Ishikawa (cell line): Measurements from ENCODE around the gene COL27A1.

Source experiments
- CEBPB ChIP-seq: IDR thresholded peaks from 2 replicates; pipeline ENCODE4 v1.6.1; 2012
- CREB1 ChIP-seq: IDR thresholded peaks from 2 replicates; pipeline ENCODE4 v1.6.1; 2012; ENCODE audit warnings: low read depth
- EP300 ChIP-seq: IDR thresholded peaks from 2 replicates; pipeline ENCODE4 v1.6.1; 2012; ENCODE audit warnings: borderline replicate concordance
- NFIC ChIP-seq: IDR thresholded peaks from 2 replicates; pipeline ENCODE4 v1.6.1; 2012
- RAD21 ChIP-seq: IDR thresholded peaks from 2 replicates; pipeline ENCODE4 v1.6.1; 2012; ENCODE audit warnings: low read depth
- TAF1 ChIP-seq: IDR thresholded peaks from 2 replicates; pipeline ENCODE4 v1.6.1; 2012; ENCODE audit warnings: low read depth, mild to moderate bottlenecking
- YY1 ChIP-seq: IDR thresholded peaks from 2 replicates; pipeline ENCODE4 v1.6.1; 2012; ENCODE audit warnings: low read depth
- ZBTB7A ChIP-seq: IDR thresholded peaks from 2 replicates; pipeline ENCODE4 v1.6.1; 2012; ENCODE audit warnings: low read depth
- TF ChIP-seq, protein P1 (sequence below): IDR thresholded peaks from 2 replicates; pipeline ENCODE4 v1.6.1; 2012; ENCODE audit warnings: low read depth, mild to moderate bottlenecking

DNA sequence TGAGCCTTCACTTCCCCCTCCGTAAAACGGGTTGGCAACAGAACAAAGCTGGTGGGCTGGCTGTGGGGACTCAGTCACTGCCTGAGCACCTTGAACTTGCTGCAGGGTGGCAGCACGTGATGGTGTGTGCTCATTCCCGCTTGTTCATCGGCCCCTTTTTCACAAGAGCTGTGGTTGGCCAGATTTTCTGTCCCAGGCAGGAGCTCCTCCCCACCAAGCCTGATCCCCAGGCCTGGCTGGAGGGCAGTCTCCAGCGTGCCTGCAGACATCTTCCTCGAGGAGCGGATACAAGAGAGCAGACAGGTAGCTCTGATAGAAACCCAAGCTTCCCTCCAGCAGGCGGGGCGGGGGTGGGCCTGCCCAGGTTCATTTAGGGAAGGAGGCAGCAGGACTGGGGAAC, 105.7 kb downstream of the COL27A1 start:
- TF ChIP-seq EP300: no peak
- TF ChIP-seq RAD21: no peak
- no peak for TF ChIP-seq CREB1
- no peak for TF ChIP-seq YY1
- TF ChIP-seq TAF1: no peak
- no peak for TF ChIP-seq NFIC
- TF ChIP-seq ZBTB7A: no peak
- no peak for TF ChIP-seq CEBPB
- TF ChIP-seq, protein P1, sequence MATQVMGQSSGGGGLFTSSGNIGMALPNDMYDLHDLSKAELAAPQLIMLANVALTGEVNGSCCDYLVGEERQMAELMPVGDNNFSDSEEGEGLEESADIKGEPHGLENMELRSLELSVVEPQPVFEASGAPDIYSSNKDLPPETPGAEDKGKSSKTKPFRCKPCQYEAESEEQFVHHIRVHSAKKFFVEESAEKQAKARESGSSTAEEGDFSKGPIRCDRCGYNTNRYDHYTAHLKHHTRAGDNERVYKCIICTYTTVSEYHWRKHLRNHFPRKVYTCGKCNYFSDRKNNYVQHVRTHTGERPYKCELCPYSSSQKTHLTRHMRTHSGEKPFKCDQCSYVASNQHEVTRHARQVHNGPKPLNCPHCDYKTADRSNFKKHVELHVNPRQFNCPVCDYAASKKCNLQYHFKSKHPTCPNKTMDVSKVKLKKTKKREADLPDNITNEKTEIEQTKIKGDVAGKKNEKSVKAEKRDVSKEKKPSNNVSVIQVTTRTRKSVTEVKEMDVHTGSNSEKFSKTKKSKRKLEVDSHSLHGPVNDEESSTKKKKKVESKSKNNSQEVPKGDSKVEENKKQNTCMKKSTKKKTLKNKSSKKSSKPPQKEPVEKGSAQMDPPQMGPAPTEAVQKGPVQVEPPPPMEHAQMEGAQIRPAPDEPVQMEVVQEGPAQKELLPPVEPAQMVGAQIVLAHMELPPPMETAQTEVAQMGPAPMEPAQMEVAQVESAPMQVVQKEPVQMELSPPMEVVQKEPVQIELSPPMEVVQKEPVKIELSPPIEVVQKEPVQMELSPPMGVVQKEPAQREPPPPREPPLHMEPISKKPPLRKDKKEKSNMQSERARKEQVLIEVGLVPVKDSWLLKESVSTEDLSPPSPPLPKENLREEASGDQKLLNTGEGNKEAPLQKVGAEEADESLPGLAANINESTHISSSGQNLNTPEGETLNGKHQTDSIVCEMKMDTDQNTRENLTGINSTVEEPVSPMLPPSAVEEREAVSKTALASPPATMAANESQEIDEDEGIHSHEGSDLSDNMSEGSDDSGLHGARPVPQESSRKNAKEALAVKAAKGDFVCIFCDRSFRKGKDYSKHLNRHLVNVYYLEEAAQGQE: no peak
